ENCODE results near the gene TRPM5. TPM values are rescaled to one million over a fixed set of nuclear protein-coding genes. Genes with fewer than 3 reads are reported as not detected.

TRPM5 gene
- polyA plus RNA-seq, 1 donor, result 0.87 TPM

GRCh38 chr11:2468363-2469235 lies 24.3 kb upstream of the TRPM5 start:
- Histone ChIP-seq H3K36me3 (ENCODE audit: control insufficient read depth, insufficient read depth, low read length) (no peaks in the 10 kb centered on the region), H3K4me3 (ENCODE audit: low read length) (no peak overlapping the region), H3K27me3 (ENCODE audit: control insufficient read depth, insufficient read depth, low read length) (no peaks in the 10 kb centered on the region), H3K4me1 (ENCODE audit: control insufficient read depth, insufficient read depth, low read length) (peaks cover 7% of the 10 kb centered on the region), H3K27ac (ENCODE audit: low read length) (no peak overlapping the region), H3K9me3 (ENCODE audit: control insufficient read depth, low read depth, low read length) (no peaks in the 10 kb centered on the region)
- no CpG with 5 or more reads among the region's 21 CpGs for WGBS (ENCODE audit: insufficient coverage, low lambda C conversion rate)
- no peak for DNase-seq

DNA sequence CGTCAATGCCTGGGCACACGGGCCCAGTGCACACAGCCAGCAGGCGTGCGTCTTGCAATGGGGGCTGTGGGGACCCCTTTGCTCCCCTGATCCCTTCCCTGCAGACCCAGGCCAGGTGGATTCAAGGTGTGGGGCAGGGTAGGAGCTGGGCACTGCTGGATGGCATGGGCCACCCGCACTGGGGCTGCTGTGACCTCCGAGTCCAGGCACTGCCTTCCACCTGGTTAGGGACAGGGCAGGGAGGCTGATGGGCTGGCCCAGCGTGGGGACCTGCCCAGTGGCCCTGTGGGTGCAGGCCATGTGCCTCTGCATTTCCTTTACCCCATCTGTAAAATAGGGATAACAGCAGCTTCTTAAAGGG lies 23.4 kb upstream of the TRPM5 start:
- WGBS (ENCODE audit: insufficient coverage, low lambda C conversion rate), result no CpG with 5 or more reads among the region's 7 CpGs
- H3K9me3 ChIP-seq (ENCODE audit: control insufficient read depth, low read depth, low read length), result no peaks in the 10 kb centered on the region
- H3K36me3 ChIP-seq (ENCODE audit: control insufficient read depth, insufficient read depth, low read length), result no peaks in the 10 kb centered on the region
- H3K4me3 ChIP-seq (ENCODE audit: low read length), result no peak overlapping the region
- H3K27me3 ChIP-seq (ENCODE audit: control insufficient read depth, insufficient read depth, low read length), result no peaks in the 10 kb centered on the region
- H3K4me1 ChIP-seq (ENCODE audit: control insufficient read depth, insufficient read depth, low read length), result peaks cover 13% of the 10 kb centered on the region
- DNase-seq, result no peak
- no peak overlapping the region for H3K27ac ChIP-seq (ENCODE audit: low read length)

DNA sequence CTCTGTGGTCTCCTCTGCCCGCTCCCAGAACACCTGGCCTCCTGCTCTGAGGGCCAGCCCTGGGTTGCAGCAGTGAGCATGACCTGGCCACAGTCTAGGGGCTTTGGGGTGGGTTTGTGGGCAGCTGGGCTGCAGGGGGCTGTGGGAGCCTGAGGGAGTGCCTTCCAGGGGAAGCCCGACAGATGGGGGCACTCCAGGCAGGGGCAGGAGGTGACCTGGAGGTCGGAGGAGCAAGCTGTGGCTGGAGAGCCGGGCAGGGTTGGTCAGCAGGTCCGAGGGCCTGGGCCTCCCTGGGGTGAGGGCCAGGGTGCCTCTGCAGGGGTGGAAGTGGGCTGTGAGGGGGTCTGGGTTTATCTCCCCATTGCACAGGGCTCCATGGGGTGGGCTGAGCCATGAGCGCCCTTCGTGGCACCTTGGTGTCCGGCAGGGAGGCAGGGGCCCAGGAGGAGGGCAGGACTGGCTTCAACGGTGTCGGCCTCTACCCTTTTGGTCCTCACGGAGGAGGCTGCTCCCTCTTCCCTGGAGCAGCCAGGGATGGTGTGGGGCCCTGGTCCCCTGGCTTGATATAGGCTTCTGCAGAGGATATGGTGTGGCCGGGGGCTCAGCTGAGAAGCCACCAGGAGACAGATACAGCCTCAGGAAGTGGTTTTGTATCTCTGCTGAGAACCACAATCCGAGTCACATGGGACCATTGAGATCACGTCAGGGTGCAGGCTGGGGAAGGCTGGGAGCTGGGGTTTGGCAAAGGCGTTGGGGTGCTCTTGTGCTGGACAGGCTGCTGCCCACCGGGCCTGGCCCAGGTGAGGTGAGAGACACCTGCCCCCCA lies 22.8 kb upstream of the TRPM5 start:
- Histone ChIP-seq H3K4me3 (ENCODE audit: low read length) (no peak overlapping the region), H3K9me3 (ENCODE audit: control insufficient read depth, low read depth, low read length) (no peaks in the 10 kb centered on the region), H3K27ac (ENCODE audit: low read length) (no peak overlapping the region), H3K27me3 (ENCODE audit: control insufficient read depth, insufficient read depth, low read length) (no peaks in the 10 kb centered on the region), H3K36me3 (ENCODE audit: control insufficient read depth, insufficient read depth, low read length) (no peaks in the 10 kb centered on the region), H3K4me1 (ENCODE audit: control insufficient read depth, insufficient read depth, low read length) (peaks cover 19% of the 10 kb centered on the region)
- no peak for DNase-seq
- no CpG with 5 or more reads among the region's 16 CpGs for whole genome bisulfite sequencing (ENCODE audit: insufficient coverage, low lambda C conversion rate)

DNA sequence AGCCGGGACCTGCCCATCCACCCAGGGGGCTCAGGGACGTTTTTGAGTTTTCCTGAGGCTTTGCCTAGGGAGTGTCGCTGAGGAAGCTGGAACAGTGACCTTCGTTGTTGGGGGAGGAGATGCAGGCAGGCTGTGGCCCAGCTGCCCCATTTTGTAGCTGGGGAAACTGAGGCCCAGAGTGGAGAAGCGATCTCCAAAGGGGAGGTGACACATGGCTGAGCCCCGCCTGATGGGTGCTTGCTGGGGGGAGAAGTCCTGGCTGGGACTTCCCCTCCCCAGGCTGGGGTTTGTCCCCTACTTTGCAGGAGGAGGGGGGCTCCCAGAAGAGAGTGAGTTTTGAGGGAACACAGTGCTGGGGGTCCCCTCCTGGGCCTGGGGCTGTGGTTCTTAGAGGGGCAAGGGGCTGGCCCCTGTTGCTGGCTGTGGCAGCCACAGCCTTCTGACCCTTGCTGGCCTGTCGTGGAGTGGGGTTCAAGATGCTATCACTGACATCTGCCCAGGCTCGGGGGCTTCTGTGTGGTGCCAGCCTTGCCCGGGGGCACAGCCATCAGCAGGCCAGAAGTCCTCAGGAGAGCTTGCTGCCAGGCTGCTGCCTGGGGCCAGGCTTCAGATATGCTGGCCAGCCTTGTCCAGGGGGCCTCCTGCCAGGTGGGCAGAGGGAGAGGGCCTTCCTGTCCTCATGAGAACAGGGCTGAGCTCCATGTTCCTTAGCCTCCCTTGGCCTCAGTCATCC lies 21.9 kb upstream of the TRPM5 start:
- Histone ChIP-seq H3K36me3 (ENCODE audit: control insufficient read depth, insufficient read depth, low read length) (no peaks in the 10 kb centered on the region), H3K27me3 (ENCODE audit: control insufficient read depth, insufficient read depth, low read length) (no peaks in the 10 kb centered on the region), H3K27ac (ENCODE audit: low read length) (no peak overlapping the region), H3K9me3 (ENCODE audit: control insufficient read depth, low read depth, low read length) (no peaks in the 10 kb centered on the region), H3K4me3 (ENCODE audit: low read length) (no peak overlapping the region), H3K4me1 (ENCODE audit: control insufficient read depth, insufficient read depth, low read length) (peaks cover 27% of the 10 kb centered on the region)
- no peak for DNase-seq
- WGBS (ENCODE audit: insufficient coverage, low lambda C conversion rate), result no CpG with 5 or more reads among the region's 9 CpGs

DNA sequence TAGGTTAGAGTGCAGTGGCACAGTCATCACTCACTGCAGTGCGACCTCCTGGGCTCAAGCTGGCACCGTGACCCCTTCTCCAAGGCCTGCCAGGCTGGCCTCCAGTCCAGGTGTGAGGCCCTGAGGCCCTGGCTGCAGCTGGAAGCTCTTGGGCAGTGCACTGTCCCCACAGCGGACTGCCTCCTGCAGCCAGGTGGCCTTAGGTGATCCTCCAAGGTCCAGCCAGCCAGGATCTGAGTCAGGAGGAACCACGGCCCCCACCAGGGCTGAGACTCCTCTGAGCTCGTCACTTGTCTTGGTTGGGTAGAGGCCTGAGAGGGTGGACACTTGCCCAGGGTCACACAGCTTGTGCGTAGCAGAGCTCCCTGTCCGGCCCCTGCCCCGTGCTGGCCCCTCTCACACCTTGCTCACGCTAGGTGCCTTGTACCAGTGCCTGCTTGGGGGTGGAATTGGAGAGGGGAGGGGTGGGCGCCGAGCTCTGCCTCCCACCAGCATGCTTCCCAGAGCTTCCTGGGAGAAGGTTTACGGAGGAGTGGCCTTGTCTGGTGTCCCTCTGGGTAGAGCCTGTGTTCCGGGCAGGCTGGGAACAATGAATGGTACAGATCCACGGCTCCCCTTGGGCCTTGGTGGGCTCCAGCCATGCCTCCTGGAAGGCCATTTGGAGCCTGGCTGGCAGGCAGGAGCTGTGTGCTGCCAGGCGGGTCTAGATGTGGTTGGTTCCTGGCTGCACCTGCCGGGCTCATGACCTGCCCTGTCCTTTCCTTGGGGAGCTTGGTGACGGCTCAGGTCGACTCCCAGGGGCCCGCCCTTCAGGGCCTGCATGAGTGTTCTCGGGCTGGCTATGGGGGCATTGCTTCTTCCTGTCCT lies 21.1 kb upstream of the TRPM5 start:
- peaks cover 35% of the 10 kb centered on the region for H3K4me1 ChIP-seq (ENCODE audit: control insufficient read depth, insufficient read depth, low read length)
- no peak overlapping the region for H3K4me3 ChIP-seq (ENCODE audit: low read length)
- no peaks in the 10 kb centered on the region for H3K9me3 ChIP-seq (ENCODE audit: control insufficient read depth, low read depth, low read length)
- DNase-seq, result no peak
- no peaks in the 10 kb centered on the region for H3K36me3 ChIP-seq (ENCODE audit: control insufficient read depth, insufficient read depth, low read length)
- no CpG with 5 or more reads among the region's 20 CpGs for WGBS (ENCODE audit: insufficient coverage, low lambda C conversion rate)
- no peak overlapping the region for H3K27ac ChIP-seq (ENCODE audit: low read length)
- no peaks in the 10 kb centered on the region for H3K27me3 ChIP-seq (ENCODE audit: control insufficient read depth, insufficient read depth, low read length)

DNA sequence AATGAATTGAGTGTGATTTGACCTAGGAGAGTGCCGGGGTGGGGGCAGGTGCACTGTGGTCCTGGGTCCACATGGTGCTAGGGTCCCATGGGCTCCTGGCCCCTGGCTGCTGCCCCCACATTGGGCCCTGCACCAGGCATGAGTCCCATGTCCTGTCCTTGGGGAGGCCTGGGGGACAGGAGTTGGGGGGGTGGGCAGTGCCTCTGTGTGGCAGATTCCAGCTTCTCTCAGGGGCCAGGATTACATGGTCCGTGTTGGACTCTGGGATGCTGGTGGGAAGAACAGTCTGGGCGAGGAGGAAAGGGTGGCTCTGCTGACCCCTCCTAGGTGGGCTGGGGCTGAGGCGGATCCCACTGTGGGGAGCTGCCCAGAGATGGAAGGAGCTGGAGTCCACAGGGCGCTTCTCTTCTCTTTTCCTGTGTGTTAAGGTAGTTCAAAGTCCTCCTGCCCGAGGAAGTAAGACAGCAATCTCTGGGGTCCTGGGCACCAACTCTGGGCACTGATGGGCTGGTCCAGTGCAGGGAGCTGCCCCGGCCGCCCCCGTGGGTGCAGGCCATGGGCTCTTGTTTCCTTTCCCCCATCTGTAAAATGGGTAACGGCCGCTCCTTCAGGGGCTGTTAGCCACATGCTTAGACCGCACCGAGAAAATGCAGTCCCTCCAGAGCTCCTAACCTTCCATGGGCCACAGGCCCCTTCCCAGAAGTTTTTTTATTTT lies 20.3 kb upstream of the TRPM5 start:
- H3K4me3 ChIP-seq (ENCODE audit: low read length), result no peak overlapping the region
- no peaks in the 10 kb centered on the region for H3K9me3 ChIP-seq (ENCODE audit: control insufficient read depth, low read depth, low read length)
- no peak for DNase-seq
- H3K36me3 ChIP-seq (ENCODE audit: control insufficient read depth, insufficient read depth, low read length), result no peaks in the 10 kb centered on the region
- peaks cover 43% of the 10 kb centered on the region for H3K4me1 ChIP-seq (ENCODE audit: control insufficient read depth, insufficient read depth, low read length)
- H3K27ac ChIP-seq (ENCODE audit: low read length), result no peak overlapping the region
- no peaks in the 10 kb centered on the region for H3K27me3 ChIP-seq (ENCODE audit: control insufficient read depth, insufficient read depth, low read length)
- 100% methylated on average over 4 of the region's 13 CpGs for WGBS (ENCODE audit: insufficient coverage, low lambda C conversion rate)

- Histone ChIP-seq H3K36me3 (ENCODE audit: control insufficient read depth, insufficient read depth, low read length) (no peaks in the 10 kb centered on the region), H3K9me3 (ENCODE audit: control insufficient read depth, low read depth, low read length) (no peaks in the 10 kb centered on the region), H3K4me3 (ENCODE audit: low read length) (no peak overlapping the region), H3K27me3 (ENCODE audit: control insufficient read depth, insufficient read depth, low read length) (no peaks in the 10 kb centered on the region), H3K27ac (ENCODE audit: low read length) (no peak overlapping the region), H3K4me1 (ENCODE audit: control insufficient read depth, insufficient read depth, low read length) (peaks cover 44% of the 10 kb centered on the region)
- 97% methylated on average over 6 of the region's 26 CpGs for WGBS (ENCODE audit: insufficient coverage, low lambda C conversion rate)
- no peak for DNase-seq
Observed at GRCh38 chr11:2463766-2464277, 19.5 kb upstream of the TRPM5 start.

GRCh38 chr11:2462986-2463765 lies 18.9 kb upstream of the TRPM5 start:
- no peaks in the 10 kb centered on the region for H3K9me3 ChIP-seq (ENCODE audit: control insufficient read depth, low read depth, low read length)
- no peak overlapping the region for H3K4me3 ChIP-seq (ENCODE audit: low read length)
- no peaks in the 10 kb centered on the region for H3K27me3 ChIP-seq (ENCODE audit: control insufficient read depth, insufficient read depth, low read length)
- peak; percentile 42 to 79 for DNase-seq
- no peaks in the 10 kb centered on the region for H3K36me3 ChIP-seq (ENCODE audit: control insufficient read depth, insufficient read depth, low read length)
- H3K4me1 ChIP-seq (ENCODE audit: control insufficient read depth, insufficient read depth, low read length), result peaks cover 44% of the 10 kb centered on the region
- H3K27ac ChIP-seq (ENCODE audit: low read length), result no peak overlapping the region
- no CpG with 5 or more reads among the region's 24 CpGs for WGBS (ENCODE audit: insufficient coverage, low lambda C conversion rate)

- peaks cover 44% of the 10 kb centered on the region for H3K4me1 ChIP-seq (ENCODE audit: control insufficient read depth, insufficient read depth, low read length)
- H3K36me3 ChIP-seq (ENCODE audit: control insufficient read depth, insufficient read depth, low read length), result no peaks in the 10 kb centered on the region
- no CpG with 5 or more reads among the region's 8 CpGs for WGBS (ENCODE audit: insufficient coverage, low lambda C conversion rate)
- peak in 1 of 2 donors; percentile 55 for DNase-seq
- H3K27me3 ChIP-seq (ENCODE audit: control insufficient read depth, insufficient read depth, low read length), result no peaks in the 10 kb centered on the region
- no peaks in the 10 kb centered on the region for H3K9me3 ChIP-seq (ENCODE audit: control insufficient read depth, low read depth, low read length)
- H3K27ac ChIP-seq (ENCODE audit: low read length), result no peak overlapping the region
- H3K4me3 ChIP-seq (ENCODE audit: low read length), result no peak overlapping the region
Observed at GRCh38 chr11:2462543-2462985, 18.2 kb upstream of the TRPM5 start.

All from large intestine (tissue), 3 donors.